ENCODE results near the gene WHRN. TPM values are rescaled to one million over a fixed set of nuclear protein-coding genes. Genes with fewer than 3 reads are reported as not detected.

The WHRN gene
- total RNA-seq, 1 experiment from 2014 or later: 24.3 TPM

Other genes starting within 250 kb of the WHRN start
- gene ORM1, start 182.4 kb downstream of the WHRN start, total RNA-seq (2021): 3.9 to 7.2 TPM (median 5.4 TPM) in 3 replicates
- 0.73 to 1.6 TPM (median 1.0 TPM) in 3 replicates for gene ORM2, start 175.6 kb downstream of the WHRN start, total RNA-seq (2021)
- 26.0 to 29.3 TPM (median 27.5 TPM) in 3 replicates for gene AKNA, start 117.5 kb downstream of the WHRN start, total RNA-seq (2021)
- 91.3 to 108 TPM (median 92.4 TPM) in 3 replicates for gene ATP6V1G1, start 82.3 kb upstream of the WHRN start, total RNA-seq (2021)
- 8.1 to 12.3 TPM (median 8.5 TPM) in 3 replicates for gene TMEM268, start 105.8 kb upstream of the WHRN start, total RNA-seq (2021)
- gene TEX53, start 152.3 kb upstream of the WHRN start, total RNA-seq (2021): not detected in 3 replicates
- gene TEX48, start 176.7 kb upstream of the WHRN start, total RNA-seq (2021): not detected in 3 replicates